ENCODE results near the gene CADPS2.

The CADPS2 gene

DNA sequence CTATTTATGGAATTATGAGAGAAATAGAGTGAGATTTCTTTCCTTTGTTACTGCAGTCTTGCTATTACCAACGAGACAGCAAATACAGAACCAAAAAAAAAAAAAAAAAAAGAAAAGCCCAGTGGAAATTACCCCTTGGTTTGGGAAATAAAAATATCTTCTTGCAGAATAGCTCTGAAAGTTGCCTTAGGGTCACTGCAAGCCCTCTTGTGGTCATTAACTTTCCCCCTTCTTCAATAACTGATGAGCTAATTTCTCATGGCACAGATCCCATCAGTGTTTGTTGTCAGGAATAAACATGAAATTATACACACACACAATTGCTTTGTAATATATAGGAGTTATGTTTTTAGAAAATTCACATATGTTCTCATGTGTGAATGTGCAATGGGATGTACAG, 470.8 kb downstream of the CADPS2 start:
- Histone ChIP-seq H4K20me1 (ENCODE audit: insufficient read depth, low read length) (no peaks in the 10 kb centered on the region), H3K4me2 (ENCODE audit: low read length) (no peak overlapping the region), H3K9me3 (ENCODE audit: low read length) (no peaks in the 10 kb centered on the region), H3K4me3 (ENCODE audit: low read depth, low read length, poor library complexity, severe bottlenecking) (no peak overlapping the region), H2AFZ (ENCODE audit: low read length) (no peak overlapping the region), H3K36me3 (ENCODE audit: insufficient read depth, low read length) (no peaks in the 10 kb centered on the region), H3K9ac (ENCODE audit: low read length) (no peak overlapping the region), H3K9me2 (ENCODE audit: low read depth, low read length) (no peaks in the 10 kb centered on the region), H3K79me2 (ENCODE audit: insufficient read depth, low read length) (no peaks in the 10 kb centered on the region), H3F3A (ENCODE audit: insufficient read depth, low read length) (no peaks in the 10 kb centered on the region), H3K27ac (ENCODE audit: low read depth, low read length, poor library complexity, severe bottlenecking) (no peak overlapping the region), H3K27me3 (ENCODE audit: insufficient read depth, low read length) (no peaks in the 10 kb centered on the region), H3K4me1 (ENCODE audit: insufficient read depth, low read length, severe bottlenecking) (no peaks in the 10 kb centered on the region)
- no peak for TF ChIP-seq EZH2 (IDR thresholded peaks at IDR 0.05; ENCODE audit: borderline replicate concordance, low read length)
- TF ChIP-seq, protein P1, sequence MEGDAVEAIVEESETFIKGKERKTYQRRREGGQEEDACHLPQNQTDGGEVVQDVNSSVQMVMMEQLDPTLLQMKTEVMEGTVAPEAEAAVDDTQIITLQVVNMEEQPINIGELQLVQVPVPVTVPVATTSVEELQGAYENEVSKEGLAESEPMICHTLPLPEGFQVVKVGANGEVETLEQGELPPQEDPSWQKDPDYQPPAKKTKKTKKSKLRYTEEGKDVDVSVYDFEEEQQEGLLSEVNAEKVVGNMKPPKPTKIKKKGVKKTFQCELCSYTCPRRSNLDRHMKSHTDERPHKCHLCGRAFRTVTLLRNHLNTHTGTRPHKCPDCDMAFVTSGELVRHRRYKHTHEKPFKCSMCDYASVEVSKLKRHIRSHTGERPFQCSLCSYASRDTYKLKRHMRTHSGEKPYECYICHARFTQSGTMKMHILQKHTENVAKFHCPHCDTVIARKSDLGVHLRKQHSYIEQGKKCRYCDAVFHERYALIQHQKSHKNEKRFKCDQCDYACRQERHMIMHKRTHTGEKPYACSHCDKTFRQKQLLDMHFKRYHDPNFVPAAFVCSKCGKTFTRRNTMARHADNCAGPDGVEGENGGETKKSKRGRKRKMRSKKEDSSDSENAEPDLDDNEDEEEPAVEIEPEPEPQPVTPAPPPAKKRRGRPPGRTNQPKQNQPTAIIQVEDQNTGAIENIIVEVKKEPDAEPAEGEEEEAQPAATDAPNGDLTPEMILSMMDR (IDR thresholded peaks at IDR 0.05; ENCODE audit: low read length), result no peak

DNA sequence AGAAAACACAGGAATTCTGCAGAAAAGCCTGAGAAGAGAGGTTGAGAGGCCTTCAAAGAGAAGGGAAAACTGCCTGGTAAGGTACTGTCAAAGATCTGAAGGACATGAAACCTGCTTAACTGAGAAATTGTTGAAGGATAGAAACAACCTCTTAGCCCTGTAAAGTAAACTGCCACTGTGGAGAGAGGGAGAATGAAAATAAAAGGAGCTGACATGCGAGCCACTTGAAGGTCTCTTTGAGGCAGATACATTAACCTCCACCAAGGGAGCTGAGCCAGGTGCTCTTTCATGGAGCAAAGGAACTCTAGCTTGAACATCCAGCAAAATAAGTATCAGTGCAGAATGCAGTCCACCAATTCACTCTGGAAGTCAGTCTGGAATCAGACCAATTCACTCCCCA, 472.9 kb downstream of the CADPS2 start:
- Histone ChIP-seq H3K79me2 (ENCODE audit: insufficient read depth, low read length) (no peaks in the 10 kb centered on the region), H3K36me3 (ENCODE audit: insufficient read depth, low read length) (no peaks in the 10 kb centered on the region), H3K9me3 (ENCODE audit: low read length) (no peaks in the 10 kb centered on the region), H3K9ac (ENCODE audit: low read length) (no peak overlapping the region), H3K27ac (ENCODE audit: low read depth, low read length, poor library complexity, severe bottlenecking) (no peak overlapping the region), H4K20me1 (ENCODE audit: insufficient read depth, low read length) (no peaks in the 10 kb centered on the region), H2AFZ (ENCODE audit: low read length) (no peak overlapping the region), H3K4me2 (ENCODE audit: low read length) (no peak overlapping the region), H3K27me3 (ENCODE audit: insufficient read depth, low read length) (no peaks in the 10 kb centered on the region), H3F3A (ENCODE audit: insufficient read depth, low read length) (no peaks in the 10 kb centered on the region), H3K9me2 (ENCODE audit: low read depth, low read length) (no peaks in the 10 kb centered on the region), H3K4me1 (ENCODE audit: insufficient read depth, low read length, severe bottlenecking) (no peaks in the 10 kb centered on the region), H3K4me3 (ENCODE audit: low read depth, low read length, poor library complexity, severe bottlenecking) (no peak overlapping the region)
- no peak for TF ChIP-seq EZH2 (IDR thresholded peaks at IDR 0.05; ENCODE audit: borderline replicate concordance, low read length)
- TF ChIP-seq, protein P1 (IDR thresholded peaks at IDR 0.05; ENCODE audit: low read length), result no peak

DNA sequence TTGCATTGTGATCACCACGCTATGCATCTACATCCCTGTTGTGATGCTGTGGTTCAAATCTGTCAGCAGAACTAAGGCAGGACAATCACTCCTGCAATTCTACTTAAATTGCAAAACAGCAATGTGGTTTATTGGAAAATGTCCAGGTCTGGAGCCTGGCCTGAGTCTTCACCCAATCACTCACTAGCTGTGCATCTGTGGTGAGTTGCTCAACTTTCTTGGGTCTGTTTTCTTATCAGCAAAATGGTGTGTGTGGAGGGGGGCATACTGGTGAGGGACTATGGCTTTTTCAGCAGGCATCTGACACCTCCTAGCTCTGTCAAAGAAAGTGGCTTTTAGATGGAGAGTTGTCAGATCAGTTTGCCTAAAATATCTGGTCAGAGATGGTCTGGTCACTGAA, 473.4 kb downstream of the CADPS2 start:
- Histone ChIP-seq H3K4me3 (ENCODE audit: low read depth, low read length, poor library complexity, severe bottlenecking) (no peak overlapping the region), H4K20me1 (ENCODE audit: insufficient read depth, low read length) (no peaks in the 10 kb centered on the region), H3K27ac (ENCODE audit: low read depth, low read length, poor library complexity, severe bottlenecking) (no peak overlapping the region), H3K36me3 (ENCODE audit: insufficient read depth, low read length) (no peaks in the 10 kb centered on the region), H3K4me2 (ENCODE audit: low read length) (no peak overlapping the region), H2AFZ (ENCODE audit: low read length) (no peak overlapping the region), H3F3A (ENCODE audit: insufficient read depth, low read length) (no peaks in the 10 kb centered on the region), H3K27me3 (ENCODE audit: insufficient read depth, low read length) (no peaks in the 10 kb centered on the region), H3K9ac (ENCODE audit: low read length) (no peak overlapping the region), H3K9me2 (ENCODE audit: low read depth, low read length) (no peaks in the 10 kb centered on the region), H3K4me1 (ENCODE audit: insufficient read depth, low read length, severe bottlenecking) (no peaks in the 10 kb centered on the region), H3K9me3 (ENCODE audit: low read length) (no peaks in the 10 kb centered on the region), H3K79me2 (ENCODE audit: insufficient read depth, low read length) (no peaks in the 10 kb centered on the region)
- TF ChIP-seq, protein P1 (IDR thresholded peaks at IDR 0.05; ENCODE audit: low read length), result no peak
- no peak for TF ChIP-seq EZH2 (IDR thresholded peaks at IDR 0.05; ENCODE audit: borderline replicate concordance, low read length)
